ENCODE results near the gene SVEP1.
A peak's percentile ranks its signal among the peaks of the same experiment; 100 is the strongest.
"Not testable (repeated sequence)": the region's sequence is repeated elsewhere in the genome, so short reads cannot be mapped to it uniquely, and the experiment has no call there.

The SVEP1 gene

GRCh38 chr9:110579034-110579861 is at the start of gene SVEP1:
Gene SVEP1, minus strand, starts transcription at chr9:110579741. Its CDS starts 198 bp downstream, at chr9:110579543.
- DNase-seq = no peak

GRCh38 chr9:110626101-110626829 is 46.7 kb upstream of the SVEP1 start:
- DNase-seq = no peak

- DNase-seq = peak; percentile 38
Observed at GRCh38 chr9:110623462-110624025, 44.0 kb upstream of the SVEP1 start.

GRCh38 chr9:110622368-110622767 is 42.8 kb upstream of the SVEP1 start:
- DNase-seq = no peak

GRCh38 chr9:110620726-110621125 is 41.2 kb upstream of the SVEP1 start:
- DNase-seq = no peak

- no peak for DNase-seq
Observed at GRCh38 chr9:110619831-110620230, 40.3 kb upstream of the SVEP1 start.

- DNase-seq = no peak
Observed at GRCh38 chr9:110615498-110615897, 36.0 kb upstream of the SVEP1 start.

- DNase-seq = not testable (repeated sequence)
Observed at GRCh38 chr9:110614576-110614975, 35.0 kb upstream of the SVEP1 start.

GRCh38 chr9:110606179-110606790 is 26.7 kb upstream of the SVEP1 start:
- no peak for DNase-seq

- DNase-seq = no peak
Observed at GRCh38 chr9:110605565-110605964, 26.0 kb upstream of the SVEP1 start.

GRCh38 chr9:110604171-110604601 is 24.6 kb upstream of the SVEP1 start:
- peak; percentile 44 for DNase-seq

- no peak for DNase-seq
Observed at GRCh38 chr9:110602281-110602680, 22.7 kb upstream of the SVEP1 start.

GRCh38 chr9:110601098-110601497 is 21.6 kb upstream of the SVEP1 start:
- DNase-seq = no peak

- no peak for DNase-seq
Observed at GRCh38 chr9:110599468-110599867, 19.9 kb upstream of the SVEP1 start.

GRCh38 chr9:110592044-110592830 is 12.7 kb upstream of the SVEP1 start:
- no peak for DNase-seq

- no peak for DNase-seq
Observed at GRCh38 chr9:110591526-110591925, 12.0 kb upstream of the SVEP1 start.

GRCh38 chr9:110590816-110591215 is 11.3 kb upstream of the SVEP1 start:
- no peak for DNase-seq

GRCh38 chr9:110588296-110588695 is 8.8 kb upstream of the SVEP1 start:
- DNase-seq = no peak

- DNase-seq = no peak
Observed at GRCh38 chr9:110583237-110583636, 3.7 kb upstream of the SVEP1 start.

GRCh38 chr9:110582156-110582555 is 2.6 kb upstream of the SVEP1 start:
- DNase-seq = no peak

GRCh38 chr9:110580850-110581249 is 1.3 kb upstream of the SVEP1 start:
- no peak for DNase-seq

GRCh38 chr9:110579862-110580219 is 300 bp upstream of the SVEP1 start:
- DNase-seq = no peak

Data from SHP77 treated with DMSO at 0.1 percent for 48 hours (cell line).